Hippocampal formation (tissue), 2 donors: ENCODE data around the gene EPHA10.

ENCODE experiments used
- DNase-seq, 2 donors: peaks; one replicate each; lab custom pipeline; 2025; lab: John Stamatoyannopoulos, UW

Gene EPHA10

DNA sequence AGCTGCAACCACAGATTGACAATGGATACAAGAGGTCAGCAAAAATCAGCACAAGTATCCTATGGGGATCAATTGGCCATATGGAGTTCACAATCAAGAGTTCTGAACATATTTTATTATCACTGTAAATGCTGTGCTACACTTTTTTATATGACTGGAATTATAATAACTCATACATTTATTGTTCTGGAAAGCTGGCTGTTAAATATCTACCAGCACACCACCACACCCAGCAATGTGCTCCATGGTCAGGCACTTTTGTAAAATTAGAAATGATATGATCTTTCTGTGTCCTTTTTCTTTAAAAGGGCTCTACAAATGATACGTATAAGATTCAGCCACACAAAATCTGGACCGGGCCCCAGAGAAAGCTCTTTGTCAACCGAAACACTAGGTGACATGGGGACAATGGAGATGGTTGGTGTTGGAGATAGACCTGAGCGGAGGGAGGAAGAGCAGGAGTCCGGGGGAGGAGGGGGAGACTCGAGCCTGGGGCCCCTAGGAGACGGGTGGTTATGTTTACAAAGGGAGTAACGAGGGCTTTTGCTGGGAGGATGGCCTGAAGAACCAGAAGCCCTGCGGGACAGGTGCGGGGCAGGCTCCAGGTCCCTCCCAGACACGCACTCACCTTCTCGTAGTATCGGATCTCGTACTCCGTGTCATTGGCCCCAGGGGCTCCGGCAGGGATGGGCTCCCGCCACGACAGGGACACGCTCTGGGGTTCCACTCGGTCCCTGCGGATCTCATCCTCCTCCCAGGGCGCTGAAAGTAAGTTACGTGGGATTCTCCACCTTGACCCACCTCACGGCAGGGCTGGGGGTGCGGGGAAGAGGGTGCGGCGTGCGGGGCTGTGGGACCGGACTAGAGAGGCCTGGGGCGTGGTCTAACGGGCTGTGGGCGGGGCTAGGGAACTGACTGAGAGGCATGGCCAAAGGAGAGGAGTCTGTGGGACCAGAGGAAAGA lies 30.0 kb downstream of the EPHA10 start:
- no peak for DNase-seq

DNA sequence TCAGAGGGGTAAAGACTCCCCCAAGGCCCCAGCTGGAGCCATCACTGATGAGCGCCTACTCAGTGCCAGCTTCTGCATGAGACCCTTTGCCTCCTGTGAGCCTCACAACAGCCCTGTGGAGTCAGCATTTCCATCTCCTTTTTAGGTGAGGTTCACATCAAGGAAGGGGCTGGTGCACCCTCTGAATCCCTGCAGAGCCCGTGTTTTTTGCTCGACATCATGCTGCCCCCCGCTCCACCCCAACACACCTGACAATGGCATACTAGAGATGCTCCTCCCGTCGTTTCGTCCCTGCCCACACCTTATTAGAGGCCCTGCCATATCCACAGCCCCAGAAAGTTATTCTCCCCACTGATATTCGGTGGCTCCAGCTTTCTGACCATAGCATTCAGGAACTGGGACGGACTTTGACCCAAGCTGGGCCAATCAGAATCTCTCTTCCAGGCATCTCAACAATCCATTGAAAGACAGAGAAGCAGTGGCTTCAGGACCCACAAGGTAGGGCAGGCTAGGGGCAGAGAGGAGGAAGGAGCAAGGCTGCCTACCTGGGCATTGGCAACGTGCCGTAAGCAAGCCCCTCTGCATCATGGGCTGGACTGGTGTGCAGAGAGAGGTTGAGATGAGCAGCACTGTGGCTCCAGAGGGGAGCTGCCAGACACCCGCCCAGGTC lies 32.7 kb downstream of the EPHA10 start:
- no peak for DNase-seq

DNA sequence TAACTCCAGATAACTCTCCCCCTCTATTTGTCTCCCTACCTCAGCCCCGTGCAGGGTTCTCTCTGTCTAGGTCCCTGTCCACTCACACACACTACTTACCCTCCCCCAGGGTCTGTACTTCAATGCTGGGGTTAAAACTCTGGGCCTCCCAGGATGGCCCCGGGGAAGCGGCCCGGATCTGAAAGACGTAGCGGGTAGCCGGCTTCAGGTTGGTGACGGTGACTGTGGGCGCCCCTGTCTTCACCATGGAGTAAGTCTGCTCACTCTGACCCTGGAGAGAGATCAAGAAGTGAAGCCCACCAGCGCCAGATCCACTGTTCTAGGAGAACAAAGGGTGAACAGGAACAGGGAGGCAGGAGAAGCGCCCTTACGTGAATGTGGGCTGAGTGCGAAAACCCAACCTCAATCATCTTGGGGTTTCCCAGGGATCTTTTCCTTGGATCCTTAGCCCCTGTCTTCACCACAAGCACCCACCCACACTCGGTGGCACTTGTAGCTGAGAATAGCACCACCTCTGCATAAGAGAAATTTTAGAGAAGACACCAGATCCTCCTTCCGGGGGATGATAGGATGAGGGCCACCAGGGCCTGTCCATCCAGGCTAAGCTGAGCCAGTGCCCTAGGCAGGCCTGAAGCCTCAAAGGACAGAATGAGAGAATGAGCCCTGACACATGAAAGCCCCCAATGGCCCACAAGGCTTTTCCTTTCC lies 33.5 kb downstream of the EPHA10 start:
- DNase-seq = no peak

DNA sequence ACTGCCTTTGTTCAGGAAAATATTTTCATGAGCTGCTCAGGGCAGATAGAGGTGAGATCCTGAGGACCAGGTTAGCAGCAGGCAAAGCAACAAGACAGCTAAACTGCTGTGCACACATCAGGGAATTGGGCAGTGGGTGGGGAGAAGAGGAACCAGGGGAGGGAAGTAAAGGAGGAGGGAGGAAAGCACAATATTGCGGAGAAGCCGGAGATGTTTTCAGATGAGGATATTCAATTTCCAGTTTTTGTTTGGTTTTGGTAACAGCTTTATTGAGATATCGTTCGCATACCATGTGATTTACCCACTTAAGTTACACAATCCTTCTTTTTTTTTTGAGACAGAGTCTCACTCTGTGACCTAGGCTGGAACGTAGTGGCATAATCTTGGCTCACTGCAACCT lies 34.5 kb downstream of the EPHA10 start:
- no peak for DNase-seq

DNA sequence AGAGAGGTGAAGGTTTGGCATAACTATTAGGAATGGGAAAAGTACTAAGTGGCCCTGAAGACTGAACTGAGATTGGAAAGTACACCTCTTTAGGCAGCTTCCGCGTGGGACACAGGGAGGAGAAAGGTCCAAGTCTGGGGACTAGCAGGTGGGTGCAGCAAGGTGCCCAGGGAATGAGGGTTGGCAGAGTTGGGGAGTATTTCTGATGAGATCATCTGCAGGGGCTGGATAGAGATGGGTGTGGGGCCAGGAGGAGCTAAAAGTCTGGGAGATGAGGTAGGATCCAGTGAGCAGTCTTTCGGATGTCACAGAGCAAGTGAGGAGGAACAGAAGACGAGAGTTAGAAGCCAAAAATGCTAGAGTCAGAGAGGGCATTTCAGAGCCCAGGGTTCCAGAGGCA lies 36.5 kb downstream of the EPHA10 start:
- no peak for DNase-seq

DNA sequence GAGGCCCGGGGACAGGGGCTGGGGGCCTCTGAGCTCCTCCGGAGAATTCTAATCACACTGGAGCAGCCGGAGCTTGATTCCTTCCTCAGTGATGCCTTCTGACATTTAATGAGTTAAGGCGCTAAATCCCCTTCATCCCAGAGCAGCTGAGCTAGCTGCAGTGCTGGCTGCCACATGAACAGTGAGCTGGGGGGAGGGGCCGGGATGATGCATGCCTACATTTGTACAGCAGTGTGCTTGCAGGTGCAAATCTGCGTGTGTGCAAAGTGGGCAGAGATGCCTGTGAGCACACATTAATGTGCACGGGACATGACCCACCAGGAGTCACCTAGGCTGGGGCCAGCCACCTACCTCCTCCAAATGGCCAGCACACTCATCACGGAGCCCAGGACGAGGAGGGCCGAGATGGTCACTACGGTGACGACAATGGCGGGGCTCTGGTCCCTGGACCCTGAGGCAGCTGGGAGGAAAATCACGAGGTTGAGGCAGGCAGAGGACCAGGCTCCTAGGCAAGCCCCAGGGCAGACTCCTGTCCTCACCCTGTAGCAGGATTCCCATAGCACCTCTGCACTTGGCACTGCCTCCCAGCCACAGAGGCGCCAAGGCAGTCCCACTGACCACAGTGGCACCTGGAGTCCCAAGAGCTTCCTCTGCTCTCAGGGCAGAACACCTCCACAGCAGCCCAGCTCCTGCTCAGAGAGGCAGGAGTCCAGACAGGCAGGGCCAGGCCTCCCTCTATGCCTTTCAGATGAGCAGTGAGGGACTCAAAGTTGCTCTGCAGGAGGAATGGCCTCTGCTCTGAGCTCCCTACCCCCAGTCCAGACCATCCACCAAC lies 38.0 kb downstream of the EPHA10 start:
- DNase-seq = no peak

DNA sequence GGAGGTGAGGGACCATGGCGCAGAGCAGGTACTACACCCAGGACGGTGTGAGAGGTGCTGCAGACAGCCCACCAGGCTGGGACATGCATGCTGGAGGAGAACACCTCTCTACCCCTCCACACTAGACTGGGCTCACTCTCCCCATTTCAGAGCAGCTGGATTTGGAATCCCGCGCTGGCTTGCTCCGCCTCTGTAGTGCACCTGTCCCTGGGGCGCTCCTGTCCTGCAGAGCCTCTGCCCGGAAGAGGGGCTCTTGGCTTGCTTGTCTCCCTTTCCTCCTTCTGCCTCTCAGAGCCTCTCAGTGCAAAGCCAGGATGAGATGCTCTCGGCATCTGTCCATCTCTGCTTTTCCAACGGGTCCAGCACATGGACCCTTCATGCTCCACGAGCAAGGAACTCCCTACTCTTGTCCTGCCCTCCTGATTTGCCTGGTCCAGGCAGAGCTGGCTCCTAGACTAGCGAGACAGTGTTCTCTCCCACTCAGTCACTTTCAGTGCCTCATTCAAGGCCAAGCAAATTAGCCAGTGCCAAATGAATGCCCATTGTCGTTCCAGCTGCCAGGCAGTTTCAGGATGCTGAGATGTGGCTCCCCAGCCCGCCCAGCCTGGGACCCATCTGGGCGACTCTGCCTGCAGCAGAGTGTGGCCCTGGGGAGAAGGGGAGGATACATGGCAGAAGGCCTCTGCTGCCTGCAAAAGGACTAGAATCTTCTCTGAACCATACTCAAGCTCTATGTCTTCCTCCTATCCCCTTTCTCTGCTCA lies 38.9 kb downstream of the EPHA10 start:
- peak; percentile 50 to 71 for DNase-seq

DNA sequence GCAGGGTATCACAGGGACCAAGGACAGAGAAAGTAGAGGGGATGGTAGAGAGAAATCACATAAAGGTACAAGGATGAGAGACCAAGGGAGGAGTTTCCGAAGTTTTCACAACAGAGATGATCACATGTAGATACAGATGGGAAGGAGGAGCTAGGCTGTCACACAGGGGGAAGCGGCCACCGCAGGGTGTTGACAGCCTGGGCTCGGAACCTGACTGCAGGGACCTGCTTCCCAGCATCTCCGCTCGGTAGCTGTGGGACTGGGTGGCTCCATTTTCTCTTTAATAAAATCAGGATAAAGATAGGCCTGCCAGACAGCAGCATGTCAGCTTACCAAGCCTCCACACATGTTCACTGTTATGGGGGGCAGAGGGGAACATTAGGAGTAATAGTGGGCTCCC lies 40.3 kb downstream of the EPHA10 start:
- no peak for DNase-seq

DNA sequence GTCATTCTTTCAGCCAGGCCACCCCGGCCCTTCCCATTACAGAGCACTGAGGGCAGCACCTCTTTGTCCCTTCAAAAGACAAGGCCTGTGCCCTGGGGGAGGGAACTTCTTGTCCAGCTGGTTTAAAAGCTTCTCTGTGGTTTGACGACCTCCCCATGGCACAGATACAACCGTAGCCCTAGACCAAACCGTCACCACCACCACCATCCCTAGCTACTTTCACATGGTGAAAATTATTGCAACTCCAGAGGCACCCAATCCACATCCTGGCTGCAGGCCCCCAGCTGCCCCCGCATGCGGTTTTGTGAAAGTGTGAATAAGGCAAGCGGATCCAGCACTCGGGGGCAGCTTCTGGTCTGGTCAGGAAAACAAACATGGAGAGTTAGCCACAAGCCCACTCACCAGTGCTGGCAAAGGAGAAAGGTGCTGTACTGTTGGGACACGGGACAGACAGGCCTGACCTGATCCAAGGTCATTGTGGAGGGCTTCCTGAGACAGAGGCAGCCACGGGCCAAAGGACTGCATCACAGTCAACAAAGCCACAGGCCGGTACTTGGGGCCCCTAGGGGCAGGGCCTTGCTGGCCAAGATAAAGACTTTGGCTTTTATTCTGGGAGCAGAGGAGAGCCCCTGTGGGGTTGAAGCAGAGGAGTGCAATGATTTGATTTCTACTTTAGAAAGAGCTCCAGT lies 41.4 kb downstream of the EPHA10 start:
- DNase-seq = no peak

DNA sequence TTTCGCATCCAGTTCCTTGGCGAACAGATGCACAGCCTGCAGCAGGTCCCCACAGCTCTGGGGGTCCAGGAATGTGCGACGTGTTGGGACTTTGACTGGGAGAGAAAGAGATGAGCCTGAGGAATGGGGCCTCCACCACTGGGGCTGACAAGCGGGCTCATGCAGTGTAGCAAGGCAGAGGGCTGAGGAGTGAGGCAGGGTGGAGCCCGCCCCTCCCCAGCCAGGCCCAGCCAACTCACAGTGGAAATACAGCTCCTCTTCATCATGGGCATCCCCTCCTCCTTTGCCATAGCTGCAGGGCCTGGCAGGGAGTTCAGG lies 41.9 kb downstream of the EPHA10 start:
- no peak for DNase-seq

DNA sequence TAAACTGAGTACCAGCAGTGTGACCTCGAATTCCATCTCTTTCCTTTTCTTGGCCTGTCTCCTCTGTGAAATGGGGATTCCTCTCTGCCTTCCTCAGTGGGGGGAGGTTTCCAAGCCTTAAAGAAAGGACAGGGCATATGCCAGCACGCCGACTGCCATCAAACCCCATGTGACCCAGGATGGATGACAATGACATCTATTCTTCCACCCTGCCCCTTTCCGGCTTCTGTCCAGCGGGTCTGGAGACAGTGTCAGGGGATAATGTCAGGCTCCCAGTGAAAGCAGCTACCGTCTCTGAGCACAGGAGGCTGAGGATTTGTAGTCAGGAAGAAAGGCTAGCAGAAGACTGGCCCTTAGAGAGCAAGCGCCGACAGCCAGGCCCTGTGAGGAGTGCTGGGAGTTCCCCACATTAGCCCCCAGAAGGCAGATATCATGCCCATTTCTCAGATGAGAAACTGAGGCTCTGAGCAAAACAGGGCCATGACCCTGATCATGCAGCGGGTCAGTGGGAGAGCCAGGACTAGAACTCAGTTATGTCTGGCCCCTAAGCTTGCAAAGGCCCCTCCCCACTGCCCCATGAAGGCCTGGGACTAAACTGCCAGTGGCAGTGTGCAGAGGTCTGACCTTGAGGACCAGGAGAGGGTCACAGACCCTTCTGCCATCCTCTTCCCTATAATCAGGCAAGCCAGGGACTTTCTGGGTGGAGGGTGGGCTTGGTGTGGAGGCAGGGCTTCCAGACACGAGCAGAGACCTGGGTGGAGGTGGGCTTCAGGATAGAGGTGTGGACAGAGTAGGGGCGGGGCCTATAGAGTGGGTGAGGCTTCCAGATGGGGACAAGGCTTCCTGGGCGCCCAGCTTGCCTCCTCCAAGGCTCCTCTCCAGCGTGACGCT lies 42.5 kb downstream of the EPHA10 start:
- DNase-seq = peak; percentile 72 to 76

DNA sequence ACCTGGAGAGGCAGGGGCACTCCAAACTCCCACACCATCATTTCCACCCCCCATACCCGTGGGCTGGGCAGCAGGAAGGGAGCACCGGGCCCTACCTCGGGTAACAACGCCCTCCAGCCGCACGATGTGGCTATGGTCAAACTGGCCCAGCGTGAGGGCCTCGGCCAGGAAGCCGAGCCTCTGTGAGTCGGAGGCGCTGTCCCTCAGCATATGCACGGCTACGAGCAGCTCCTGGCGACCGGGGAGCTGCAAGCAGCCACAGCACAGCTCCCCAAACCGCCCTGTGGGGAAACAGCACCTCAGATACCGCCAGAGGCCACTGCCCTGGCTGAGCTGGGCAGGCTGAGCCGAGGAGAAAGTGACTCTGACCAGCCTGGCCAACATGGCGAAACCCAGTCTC lies 43.4 kb downstream of the EPHA10 start:
- no peak for DNase-seq

DNA sequence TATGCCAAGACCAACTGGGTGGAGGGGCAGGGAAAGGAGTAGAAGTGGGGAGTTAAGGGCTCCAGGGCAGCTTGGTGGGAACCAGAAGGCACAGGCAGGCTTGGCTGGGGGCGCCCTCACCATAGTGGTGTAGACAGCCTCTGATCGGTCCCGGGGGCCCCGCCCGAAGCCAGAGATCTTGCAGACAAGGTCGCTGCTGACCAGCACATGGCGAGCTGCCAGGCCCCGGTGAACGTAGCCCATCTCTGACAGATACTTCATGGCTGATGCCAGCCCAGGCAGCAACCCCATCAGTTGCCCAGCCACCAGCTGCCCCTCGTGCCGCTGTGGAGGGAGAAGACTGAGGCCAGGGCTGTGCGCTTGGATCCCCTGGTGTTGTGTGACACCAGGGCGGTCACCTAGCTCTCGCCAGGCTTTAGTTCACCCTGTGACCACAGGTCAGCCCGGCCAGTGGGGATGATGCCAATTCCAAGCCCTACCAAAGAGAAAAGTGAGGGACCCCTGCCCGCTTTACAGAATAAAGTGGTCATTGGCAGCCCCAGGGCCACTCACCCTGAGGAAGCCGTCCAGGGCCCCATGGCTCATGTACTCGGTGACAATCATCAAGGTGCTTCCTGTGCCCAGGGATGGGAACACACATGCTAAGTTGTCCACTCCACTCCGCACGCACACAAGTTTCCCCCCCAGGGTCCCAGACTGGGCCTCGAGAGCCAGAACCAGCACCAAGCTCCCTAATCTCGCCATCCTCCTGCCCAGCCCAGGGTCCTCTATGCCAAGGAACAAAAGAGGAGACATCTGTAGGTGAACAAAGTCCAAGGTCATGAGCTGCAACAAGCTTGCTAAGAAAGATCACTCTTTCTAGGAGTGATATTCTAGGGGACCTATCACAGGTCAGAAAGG lies 44.4 kb downstream of the EPHA10 start:
- no peak for DNase-seq

DNA sequence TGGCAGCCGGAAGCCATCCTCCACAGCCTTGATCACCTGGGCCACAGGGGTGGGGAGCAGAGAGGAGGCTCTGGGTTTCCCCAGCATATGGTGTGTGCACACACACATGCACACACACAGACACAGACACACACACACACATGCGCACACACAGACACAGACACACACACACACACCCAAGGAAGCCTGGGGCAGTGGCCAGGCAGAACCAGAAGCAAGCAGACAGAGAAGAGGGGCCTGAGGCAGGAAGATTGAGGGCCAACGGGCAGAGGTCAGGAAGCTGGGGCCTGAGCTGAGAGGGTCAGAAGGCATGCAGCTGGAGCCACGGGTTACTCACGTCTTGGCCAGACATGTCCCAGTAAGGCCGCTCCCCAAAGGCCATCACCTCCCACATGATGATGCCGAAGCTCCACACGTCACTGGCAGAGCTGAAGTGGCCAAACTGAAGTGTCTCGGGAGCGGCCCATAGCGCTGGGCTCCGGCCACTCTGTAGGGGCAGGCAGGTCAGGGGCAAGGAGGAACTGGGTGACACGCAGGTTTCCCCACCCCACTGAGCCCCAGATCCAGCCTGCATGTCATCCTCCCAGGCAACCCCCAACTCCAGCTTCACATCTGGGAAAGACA lies 45.2 kb downstream of the EPHA10 start:
- DNase-seq = no peak

DNA sequence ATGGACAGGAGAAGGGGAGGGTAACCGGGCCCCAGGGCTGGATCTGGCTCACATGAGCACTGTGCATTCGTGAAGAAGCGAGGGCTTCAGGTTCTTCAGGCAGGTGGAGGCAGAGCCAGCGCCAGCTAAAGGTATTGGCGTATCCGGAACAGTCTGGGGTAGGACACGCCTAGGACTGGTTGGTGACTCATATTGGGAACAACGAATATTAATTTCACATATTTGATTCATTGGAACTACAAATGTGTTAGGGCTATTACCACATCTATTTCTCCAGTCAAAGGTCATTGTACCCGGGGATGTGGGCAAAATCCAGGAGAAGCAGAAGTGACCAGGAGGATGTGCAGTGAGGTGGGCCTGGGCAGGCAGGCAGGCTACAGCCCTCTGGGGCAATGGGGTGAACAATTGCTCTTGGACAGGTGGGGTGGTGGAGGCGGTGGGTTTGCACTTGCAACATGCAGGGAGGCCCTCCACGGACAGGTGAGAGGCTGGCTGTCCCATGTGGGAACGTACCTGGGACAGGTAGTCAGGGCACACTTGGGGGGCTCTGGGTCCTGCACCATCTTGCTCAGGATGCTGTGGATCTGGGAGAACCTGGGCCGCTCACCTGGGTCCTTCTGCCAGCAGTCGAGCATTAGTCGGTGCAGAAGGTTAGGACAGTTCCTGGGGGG lies 45.9 kb downstream of the EPHA10 start:
- no peak for DNase-seq

DNA sequence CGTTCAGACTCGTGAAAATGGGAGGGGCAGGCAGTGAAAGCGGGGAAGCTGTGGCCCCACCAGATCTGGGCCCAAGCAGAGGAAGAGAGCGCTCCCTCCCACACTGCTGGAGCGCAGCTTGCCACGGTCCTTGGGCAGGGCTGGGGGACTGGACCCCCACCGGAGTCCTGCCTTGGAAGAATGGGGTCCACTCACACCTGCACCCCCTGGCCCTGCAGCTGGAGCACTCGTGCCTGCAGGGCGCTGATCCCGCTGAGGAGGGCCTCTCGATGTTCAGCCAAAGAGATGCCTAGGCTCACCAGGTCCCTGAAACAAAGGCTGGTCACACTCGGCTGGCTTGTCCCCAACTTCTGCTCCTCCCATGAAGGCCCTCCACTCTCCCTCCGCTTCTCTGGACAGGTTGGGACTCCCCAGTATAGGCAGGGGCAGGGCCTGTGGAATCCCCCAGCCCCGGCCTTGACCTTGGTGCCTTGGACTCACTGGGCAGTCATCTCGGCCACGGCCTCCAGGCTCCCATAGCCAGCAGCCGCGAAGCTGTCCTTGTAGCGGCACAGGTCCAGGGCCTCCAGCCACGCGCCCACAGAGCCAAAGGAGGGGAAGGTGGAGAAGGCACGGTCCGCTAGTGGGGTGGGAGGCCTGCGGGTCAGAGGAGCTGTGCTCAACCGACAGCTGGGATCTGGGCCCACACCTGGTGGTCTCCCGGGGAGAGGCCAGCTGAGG lies 46.6 kb downstream of the EPHA10 start:
- no peak for DNase-seq

DNA sequence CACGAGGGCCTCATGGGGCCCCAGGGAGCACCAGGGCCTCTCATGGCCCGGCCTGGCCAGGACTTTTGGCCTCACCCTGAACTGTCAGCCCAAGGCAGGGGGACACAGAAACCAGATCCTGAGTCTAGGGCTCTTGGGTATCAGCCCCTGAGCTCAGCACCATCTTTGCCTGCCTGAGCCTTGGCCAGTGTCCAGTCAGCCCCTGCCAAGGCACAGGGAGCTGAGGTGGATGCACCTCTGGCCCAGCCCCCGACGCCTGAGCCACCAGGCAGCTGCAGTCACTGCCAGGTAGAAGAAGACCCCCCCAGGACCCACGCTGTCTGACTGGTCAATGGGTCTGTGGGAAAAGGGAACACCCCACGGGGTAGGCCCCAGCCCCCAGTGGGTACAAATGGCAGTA lies 47.3 kb downstream of the EPHA10 start:
- no peak for DNase-seq
